WTC11 (cell line): ENCODE results near the gene ELOB. TPM values are rescaled to one million over a fixed set of nuclear protein-coding genes. Genes with fewer than 3 reads are reported as not detected.

ENCODE experiments used
- ATAC-seq: fragments of 200-7000 bp; cut with Tn5 transposase; 2 replicates; pipeline ENCODE4 v1.10.0; 2021; ENCODE audit warnings: mild to moderate bottlenecking, moderate library complexity
- CTCF ChIA-PET: fragments of 300-600 bp; sonication (Branson Sonifier 250); formaldehyde crosslinking; loops from one replicate; lab custom pipeline; 2021; ENCODE audit warnings: antibody characterized with exemption; lab: Charles Lee
- POLR2A ChIA-PET: fragments of 350-600 bp; sonication (Branson Sonifier 250); formaldehyde crosslinking; loops from one replicate; lab custom pipeline; 2021; ENCODE audit warnings: antibody characterized with exemption; lab: Charles Lee
- DNase-seq: peaks from one replicate; pipeline ENCODE4 v3.0.0; 2021; ENCODE audit warnings: low spot score
- H3K27ac Mint-ChIP-seq: 2 replicates; pipeline ENCODE4 v1.8.0; 2021; ENCODE audit warnings: mixed read lengths
- H3K27me3 Mint-ChIP-seq: 2 replicates; pipeline ENCODE4 v1.8.0; 2021; ENCODE audit warnings: low read depth, mild to moderate bottlenecking, moderate library complexity, mixed read lengths
- H3K36me3 Mint-ChIP-seq: 2 replicates; pipeline ENCODE4 v1.8.0; 2021; ENCODE audit warnings: mixed read lengths
- H3K4me1 Mint-ChIP-seq: 2 replicates; pipeline ENCODE4 v1.8.0; 2022; ENCODE audit warnings: mixed read lengths
- H3K4me3 Mint-ChIP-seq: 2 replicates; pipeline ENCODE4 v1.8.0; 2021; ENCODE audit warnings: mild to moderate bottlenecking, moderate library complexity, mixed read lengths
- H3K9me3 Mint-ChIP-seq: 2 replicates; pipeline ENCODE4 v1.8.0; 2021; ENCODE audit warnings: mixed read lengths
- AFF4 ChIP-seq: sonication (generic); formaldehyde crosslinking; IDR thresholded peaks from 2 replicates; pipeline ENCODE4 v1.8.1; 2023; ENCODE audit warnings: mild to moderate bottlenecking, missing genetic modification reagents, borderline replicate concordance
- ATF3 ChIP-seq: sonication (generic); formaldehyde crosslinking; conservative IDR thresholded peaks from 2 replicates; pipeline ENCODE4 v1.8.1; 2022; ENCODE audit warnings: mild to moderate bottlenecking, missing genetic modification reagents
- ATF6 ChIP-seq: sonication (generic); formaldehyde crosslinking; IDR thresholded peaks from 2 replicates; pipeline ENCODE4 v1.8.1; 2023; ENCODE audit warnings: mild to moderate bottlenecking, missing genetic modification reagents
- CREB1 ChIP-seq: sonication (generic); formaldehyde crosslinking; IDR thresholded peaks from 2 replicates; pipeline ENCODE4 v1.8.0; 2023; ENCODE audit warnings: mild to moderate bottlenecking, missing genetic modification reagents
- CREM ChIP-seq: sonication (generic); formaldehyde crosslinking; IDR thresholded peaks from 2 replicates; pipeline ENCODE4 v1.8.1; 2022; ENCODE audit warnings: mild to moderate bottlenecking, missing genetic modification reagents, moderate library complexity
- ELF4 ChIP-seq: sonication (generic); formaldehyde crosslinking; IDR thresholded peaks from 2 replicates; pipeline ENCODE4 v1.8.1; 2022; ENCODE audit warnings: low read depth, mild to moderate bottlenecking, moderate library complexity, missing genetic modification reagents
- GRHL2 ChIP-seq: fragments of 250-450 bp; sonication (Bioruptor Pico); IDR thresholded peaks from 2 replicates; pipeline ENCODE4 v1.8.0; 2022; ENCODE audit warnings: mild to moderate bottlenecking, moderate library complexity; ENCODE audit not compliant: insufficient replicate concordance, severe bottlenecking
- GTF2I ChIP-seq: fragments of 250-450 bp; sonication (Bioruptor Pico); conservative IDR thresholded peaks from 2 replicates; pipeline ENCODE4 v1.4.0; 2021; ENCODE audit warnings: mild to moderate bottlenecking
- JAZF1 ChIP-seq: fragments of 250-450 bp; sonication (Bioruptor Pico); IDR thresholded peaks from 2 replicates; pipeline ENCODE4 v1.9.0; 2021; ENCODE audit warnings: moderate library complexity, mild to moderate bottlenecking, inconsistent platforms
- MAX ChIP-seq: sonication (generic); formaldehyde crosslinking; IDR thresholded peaks from 2 replicates; pipeline ENCODE4 v1.8.0; 2022; ENCODE audit warnings: mild to moderate bottlenecking, missing genetic modification reagents
- MLX ChIP-seq: sonication (generic); formaldehyde crosslinking; IDR thresholded peaks from 2 replicates; pipeline ENCODE4 v1.8.1; 2023; ENCODE audit warnings: mild to moderate bottlenecking, missing genetic modification reagents, moderate library complexity
- MXD4 ChIP-seq: fragments of 250-450 bp; sonication (Bioruptor Pico); IDR thresholded peaks from 2 replicates; pipeline ENCODE4 v1.8.0; 2021; ENCODE audit warnings: mild to moderate bottlenecking, moderate library complexity, borderline replicate concordance
- PRDM15 ChIP-seq: sonication (generic); formaldehyde crosslinking; IDR thresholded peaks from 2 replicates; pipeline ENCODE4 v1.8.0; 2022; ENCODE audit warnings: missing genetic modification reagents
- PREB ChIP-seq: sonication (generic); formaldehyde crosslinking; IDR thresholded peaks from 2 replicates; pipeline ENCODE4 v1.8.1; 2022; ENCODE audit warnings: mild to moderate bottlenecking, missing genetic modification reagents, moderate library complexity, borderline replicate concordance
- SMAD3 ChIP-seq: sonication (generic); formaldehyde crosslinking; IDR thresholded peaks from 2 replicates; pipeline ENCODE4 v1.8.0; 2022; ENCODE audit warnings: missing genetic modification reagents, mild to moderate bottlenecking, borderline replicate concordance
- TEAD4 ChIP-seq: sonication (generic); formaldehyde crosslinking; IDR thresholded peaks from 2 replicates; pipeline ENCODE4 v1.8.0; 2022; ENCODE audit warnings: mild to moderate bottlenecking, missing genetic modification reagents
- ZBTB43 ChIP-seq: sonication (generic); formaldehyde crosslinking; IDR thresholded peaks from 2 replicates; pipeline ENCODE4 v1.8.1; 2023; ENCODE audit warnings: mild to moderate bottlenecking, missing genetic modification reagents
- ZMAT4 ChIP-seq: fragments of 250-450 bp; sonication (Bioruptor Pico); IDR thresholded peaks from 2 replicates; pipeline ENCODE4 v1.9.0; 2021; ENCODE audit warnings: mild to moderate bottlenecking
- ZNF138 ChIP-seq: sonication (generic); formaldehyde crosslinking; conservative IDR thresholded peaks from 2 replicates; pipeline ENCODE4 v1.8.1; 2022; ENCODE audit warnings: mild to moderate bottlenecking, moderate library complexity, missing genetic modification reagents
- ZNF317 ChIP-seq: sonication (generic); formaldehyde crosslinking; IDR thresholded peaks from 2 replicates; pipeline ENCODE4 v1.8.1; 2023; ENCODE audit warnings: low read depth, mild to moderate bottlenecking, moderate library complexity, missing genetic modification reagents, borderline replicate concordance
- ZNF423 ChIP-seq: fragments of 250-450 bp; sonication (Bioruptor Pico); IDR thresholded peaks from 2 replicates; pipeline ENCODE4 v2.1.2; 2022; ENCODE audit warnings: mild to moderate bottlenecking, moderate library complexity
- ZNF671 ChIP-seq: fragments of 250-450 bp; sonication (Bioruptor Pico); IDR thresholded peaks from 2 replicates; pipeline ENCODE4 v1.8.0; 2021; ENCODE audit warnings: mild to moderate bottlenecking
- total RNA-seq: library from RNA; stranded (reverse); gene quantifications from 3 replicates; pipeline ENCODE4 v1.2.3, GENCODE V29; 2021

Gene ELOB
- total RNA-seq, 1 experiment from 2014 or later: 252 TPM

- TF ChIP-seq ZBTB43 (CRISPR knock-in tag) (no peak), ZNF423 (no peak), MXD4 (CRISPR knock-in tag) (no peak)
- TF ChIP-seq, all 79 proteins: peak for 0
Measured at GRCh38 chr16:2803545-2804195, 26.6 kb upstream of the ELOB start (continued).

GRCh38 chr16:2799859-2800226 lies 22.8 kb upstream of the ELOB start:
- Mint-ChIP-seq H3K27ac (no peak overlapping the region), H3K9me3 (peaks cover 16% of the 10 kb centered on the region), H3K4me3 (no peak overlapping the region), H3K27me3 (peaks cover 14% of the 10 kb centered on the region), H3K36me3 (no peaks in the 10 kb centered on the region), H3K4me1 (no peaks in the 10 kb centered on the region)
- ATAC-seq (no peak), DNase-seq (no peak)
- ChIA-PET CTCF (interaction anchor here (0.7 kb wide), 1 partner anchor 75 kb away, joined by 3 read pairs; no protein-coding TSS in a partner anchor), POLR2A (no interaction called here)
- TF ChIP-seq ATF6: no peak
- TF ChIP-seq GTF2I (CRISPR knock-in tag): no peak
- TF ChIP-seq ZNF671: no peak
- TF ChIP-seq AFF4 (CRISPR knock-in tag): no peak
- TF ChIP-seq JAZF1: no peak
- no peak for TF ChIP-seq ZMAT4
- no peak for TF ChIP-seq TEAD4
- no peak for TF ChIP-seq GRHL2 (CRISPR knock-in tag)
- TF ChIP-seq ATF3 (CRISPR knock-in tag): no peak
- TF ChIP-seq SMAD3: no peak
- TF ChIP-seq ZNF138: no peak
- TF ChIP-seq ELF4 (CRISPR knock-in tag): no peak
- TF ChIP-seq PREB (CRISPR knock-in tag): no peak
- no peak for TF ChIP-seq ZNF317 (CRISPR knock-in tag)
- no peak for TF ChIP-seq MLX (CRISPR knock-in tag)
- TF ChIP-seq CREB1: no peak
- no peak for TF ChIP-seq MAX (CRISPR knock-in tag)
- TF ChIP-seq PRDM15 (CRISPR knock-in tag): no peak
- TF ChIP-seq CREM (CRISPR knock-in tag): no peak
